ENCODE results near the gene JADE3. TPM values are rescaled to one million over a fixed set of nuclear protein-coding genes. Genes with fewer than 3 reads are reported as not detected.

JADE3 gene
- total RNA-seq, 1 experiment from 2014 or later, result 14.3 TPM

DNA sequence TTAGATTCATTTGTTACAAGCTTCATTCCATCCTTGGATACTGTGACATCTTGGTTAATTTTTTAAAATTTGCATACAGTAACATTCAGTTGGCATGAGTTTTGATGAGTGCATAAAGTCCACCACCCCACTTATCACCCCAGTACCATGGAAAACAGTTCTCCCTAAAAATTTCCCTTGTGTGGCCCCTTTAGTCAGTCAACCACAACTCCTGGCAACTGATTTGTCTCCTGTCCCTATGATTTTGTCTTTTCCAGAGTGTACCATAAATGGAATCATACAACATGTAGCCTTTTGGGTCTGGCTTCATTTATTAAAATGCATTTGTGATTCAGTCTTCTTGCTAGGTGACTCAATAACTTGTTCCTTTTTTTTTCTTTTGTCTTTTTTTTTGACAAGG is 45.5 kb upstream of the JADE3 start (continued):
- TF ChIP-seq, protein P1, sequence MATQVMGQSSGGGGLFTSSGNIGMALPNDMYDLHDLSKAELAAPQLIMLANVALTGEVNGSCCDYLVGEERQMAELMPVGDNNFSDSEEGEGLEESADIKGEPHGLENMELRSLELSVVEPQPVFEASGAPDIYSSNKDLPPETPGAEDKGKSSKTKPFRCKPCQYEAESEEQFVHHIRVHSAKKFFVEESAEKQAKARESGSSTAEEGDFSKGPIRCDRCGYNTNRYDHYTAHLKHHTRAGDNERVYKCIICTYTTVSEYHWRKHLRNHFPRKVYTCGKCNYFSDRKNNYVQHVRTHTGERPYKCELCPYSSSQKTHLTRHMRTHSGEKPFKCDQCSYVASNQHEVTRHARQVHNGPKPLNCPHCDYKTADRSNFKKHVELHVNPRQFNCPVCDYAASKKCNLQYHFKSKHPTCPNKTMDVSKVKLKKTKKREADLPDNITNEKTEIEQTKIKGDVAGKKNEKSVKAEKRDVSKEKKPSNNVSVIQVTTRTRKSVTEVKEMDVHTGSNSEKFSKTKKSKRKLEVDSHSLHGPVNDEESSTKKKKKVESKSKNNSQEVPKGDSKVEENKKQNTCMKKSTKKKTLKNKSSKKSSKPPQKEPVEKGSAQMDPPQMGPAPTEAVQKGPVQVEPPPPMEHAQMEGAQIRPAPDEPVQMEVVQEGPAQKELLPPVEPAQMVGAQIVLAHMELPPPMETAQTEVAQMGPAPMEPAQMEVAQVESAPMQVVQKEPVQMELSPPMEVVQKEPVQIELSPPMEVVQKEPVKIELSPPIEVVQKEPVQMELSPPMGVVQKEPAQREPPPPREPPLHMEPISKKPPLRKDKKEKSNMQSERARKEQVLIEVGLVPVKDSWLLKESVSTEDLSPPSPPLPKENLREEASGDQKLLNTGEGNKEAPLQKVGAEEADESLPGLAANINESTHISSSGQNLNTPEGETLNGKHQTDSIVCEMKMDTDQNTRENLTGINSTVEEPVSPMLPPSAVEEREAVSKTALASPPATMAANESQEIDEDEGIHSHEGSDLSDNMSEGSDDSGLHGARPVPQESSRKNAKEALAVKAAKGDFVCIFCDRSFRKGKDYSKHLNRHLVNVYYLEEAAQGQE (IDR thresholded peaks at IDR 0.05; ENCODE audit: low read depth), result no peak
- TF ChIP-seq ZFX (IDR thresholded peaks at IDR 0.05) (no peak), CEBPB (IDR thresholded peaks at IDR 0.05; ENCODE audit: low read depth) (no peak), SP1 (IDR thresholded peaks at IDR 0.05; ENCODE audit: low read depth) (no peak), SRF (IDR thresholded peaks at IDR 0.05; ENCODE audit: low read depth) (no peak), JUND (IDR thresholded peaks at IDR 0.05) (no peak), TCF7L2 (IDR thresholded peaks at IDR 0.05; ENCODE audit: borderline replicate concordance, extremely low read depth, insufficient read depth, insufficient read length) (no peak), RAD21 (IDR thresholded peaks at IDR 0.05; ENCODE audit: low read depth) (no peak), YY1 (IDR thresholded peaks at IDR 0.05; ENCODE audit: extremely low read depth, insufficient replicate concordance, low read depth, low read length) (no peak), POLR2AphosphoS5 (IDR thresholded peaks at IDR 0.05; ENCODE audit: low read depth, low read length) (no peak)
- TF ChIP-seq, protein P2, sequence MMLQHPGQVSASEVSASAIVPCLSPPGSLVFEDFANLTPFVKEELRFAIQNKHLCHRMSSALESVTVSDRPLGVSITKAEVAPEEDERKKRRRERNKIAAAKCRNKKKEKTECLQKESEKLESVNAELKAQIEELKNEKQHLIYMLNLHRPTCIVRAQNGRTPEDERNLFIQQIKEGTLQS (IDR thresholded peaks at IDR 0.05), result no peak
- TF ChIP-seq, protein P3, sequence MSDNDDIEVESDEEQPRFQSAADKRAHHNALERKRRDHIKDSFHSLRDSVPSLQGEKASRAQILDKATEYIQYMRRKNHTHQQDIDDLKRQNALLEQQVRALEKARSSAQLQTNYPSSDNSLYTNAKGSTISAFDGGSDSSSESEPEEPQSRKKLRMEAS (IDR thresholded peaks at IDR 0.05), result no peak

DNA sequence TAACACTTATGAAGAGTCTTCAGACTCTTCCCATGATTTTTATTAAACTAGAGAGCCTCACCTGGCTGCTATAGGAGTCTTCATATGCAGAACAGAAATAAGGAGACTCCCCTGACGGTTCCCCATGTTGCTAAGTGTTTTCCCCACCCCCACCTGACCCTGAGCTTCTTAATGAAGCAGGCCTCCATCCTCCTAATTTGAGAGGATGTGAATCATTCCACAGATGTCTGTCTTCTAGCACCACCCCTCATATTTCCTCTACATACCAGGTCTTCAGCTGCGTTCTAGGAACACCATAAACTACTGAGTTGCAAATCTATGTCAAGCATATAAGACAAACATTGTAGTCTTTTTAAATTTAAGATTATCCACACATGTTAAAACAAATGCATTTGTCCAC is 38.5 kb upstream of the JADE3 start:
- no peak for ATAC-seq
- ChIA-PET CTCF (no interaction called here), RAD21 (ENCODE audit: low non-redundant PET in 1 of 2, low total read pairs in 2 of 2, uncharacterized antibody in 2 of 2, unreplicated experiment in 2 of 2) (no interaction called here), POLR2A (no interaction called here)
- no peaks in the 10 kb centered on the region for H3K9me3 ChIP-seq (ENCODE audit: control insufficient read depth in 1 of 2, insufficient read depth in 1 of 2, low read depth in 1 of 2, low read length in 2 of 2)
- no peak overlapping the region for H3K9ac ChIP-seq (ENCODE audit: low read length)
- no peak overlapping the region for H3K4me3 ChIP-seq (replicated peaks in 1 of 2; ENCODE audit: low read depth in 1 of 2, low read length in 2 of 2)
- H3K27me3 ChIP-seq (ENCODE audit: insufficient read depth, low read length), result no peaks in the 10 kb centered on the region
- DNase-seq (ENCODE audit: low read depth, low spot score), result no peak
- no peak overlapping the region for H3K27ac ChIP-seq (ENCODE audit: low read depth, low read length)
- no peaks in the 10 kb centered on the region for H3K79me2 ChIP-seq (ENCODE audit: insufficient read depth, low read length)
- intact Hi-C loops (cut with micrococcal nuclease), result no loop called here
- H2AFZ ChIP-seq (ENCODE audit: low read depth, low read length, poor library complexity, severe bottlenecking), result no peak overlapping the region
- BruUV-seq (replicated peaks), result no TSS peak
- H3K9me2 ChIP-seq (ENCODE audit: insufficient read depth), result no peaks in the 10 kb centered on the region
- no peak overlapping the region for H3K4me2 ChIP-seq (ENCODE audit: low read length)
- TF ChIP-seq SIN3A (IDR thresholded peaks at IDR 0.05; ENCODE audit: low read depth) (no peak), YY1 (IDR thresholded peaks at IDR 0.05; ENCODE audit: extremely low read depth, insufficient replicate concordance, low read depth, low read length) (no peak), POLR2AphosphoS5 (IDR thresholded peaks at IDR 0.05; ENCODE audit: low read depth, low read length) (no peak)
- TF ChIP-seq, protein P4, sequence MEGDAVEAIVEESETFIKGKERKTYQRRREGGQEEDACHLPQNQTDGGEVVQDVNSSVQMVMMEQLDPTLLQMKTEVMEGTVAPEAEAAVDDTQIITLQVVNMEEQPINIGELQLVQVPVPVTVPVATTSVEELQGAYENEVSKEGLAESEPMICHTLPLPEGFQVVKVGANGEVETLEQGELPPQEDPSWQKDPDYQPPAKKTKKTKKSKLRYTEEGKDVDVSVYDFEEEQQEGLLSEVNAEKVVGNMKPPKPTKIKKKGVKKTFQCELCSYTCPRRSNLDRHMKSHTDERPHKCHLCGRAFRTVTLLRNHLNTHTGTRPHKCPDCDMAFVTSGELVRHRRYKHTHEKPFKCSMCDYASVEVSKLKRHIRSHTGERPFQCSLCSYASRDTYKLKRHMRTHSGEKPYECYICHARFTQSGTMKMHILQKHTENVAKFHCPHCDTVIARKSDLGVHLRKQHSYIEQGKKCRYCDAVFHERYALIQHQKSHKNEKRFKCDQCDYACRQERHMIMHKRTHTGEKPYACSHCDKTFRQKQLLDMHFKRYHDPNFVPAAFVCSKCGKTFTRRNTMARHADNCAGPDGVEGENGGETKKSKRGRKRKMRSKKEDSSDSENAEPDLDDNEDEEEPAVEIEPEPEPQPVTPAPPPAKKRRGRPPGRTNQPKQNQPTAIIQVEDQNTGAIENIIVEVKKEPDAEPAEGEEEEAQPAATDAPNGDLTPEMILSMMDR (IDR thresholded peaks at IDR 0.05 in 2 of 3, conservative IDR thresholded peaks at IDR 0.05 in 1 of 3; ENCODE audit: borderline replicate concordance in 1 of 3, insufficient read depth in 1 of 3, low read depth in 2 of 3, low read length in 2 of 3), result no peak
- TF ChIP-seq, protein P3 (IDR thresholded peaks at IDR 0.05), result no peak
- H3K36me3 ChIP-seq (ENCODE audit: control insufficient read depth in 1 of 2, insufficient read depth in 2 of 2, low read length in 2 of 2), result no peaks in the 10 kb centered on the region
- H3K4me1 ChIP-seq (ENCODE audit: control insufficient read depth in 1 of 2, insufficient read depth in 2 of 2, low read length in 2 of 2), result no peaks in the 10 kb centered on the region
- H4K20me1 ChIP-seq (ENCODE audit: insufficient read depth), result no peaks in the 10 kb centered on the region

Data from HCT116 (cell line).